ENCODE results near the gene PIP5K1A.

DNA sequence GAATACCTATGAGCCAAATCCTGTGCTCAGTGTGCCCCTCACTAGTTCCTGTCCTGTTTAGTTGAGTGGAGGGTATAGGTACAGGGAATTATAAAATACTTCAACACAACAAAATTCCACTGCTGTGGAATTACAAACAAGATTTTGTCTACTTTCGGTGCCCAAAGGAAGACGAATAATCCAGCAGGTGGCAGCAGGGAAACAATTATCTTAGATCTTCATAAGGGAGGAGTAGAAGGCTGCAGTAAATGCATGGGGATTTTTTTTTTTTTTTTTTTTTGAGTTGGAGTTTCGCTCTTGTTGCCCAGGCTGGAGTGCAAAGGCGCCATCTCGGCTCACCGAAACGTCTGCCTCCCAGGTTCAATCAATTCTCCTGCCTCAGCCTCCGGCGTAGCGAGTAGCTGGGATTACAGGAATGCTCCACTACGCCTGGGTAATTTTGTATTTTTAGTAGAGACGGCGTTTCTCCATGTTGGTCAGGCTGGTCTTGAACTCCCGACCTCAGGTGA lies 2.0 kb upstream of the PIP5K1A start:
- TF ChIP-seq POLR2A (IDR thresholded peaks at IDR 0.05) (no peak), CTCF (IDR thresholded peaks at IDR 0.05) (peak; percentile 53 to 59 (median 56))

Measured in right lobe of liver (tissue), 4 donors.